HepG2 (cell line): ENCODE results near the gene GSTM4. TPM values are rescaled to one million over a fixed set of nuclear protein-coding genes. Genes with fewer than 3 reads are reported as not detected.
A peak's percentile ranks its signal among the peaks of the same experiment; 100 is the strongest.

Source experiments
- ADNP ChIP-seq: sonication (generic); formaldehyde crosslinking; IDR thresholded peaks from 2 replicates; pipeline ENCODE4 v1.4.0; 2020; ENCODE audit warnings: missing genetic modification reagents
- ESRRA ChIP-seq: sonication (generic); formaldehyde crosslinking; IDR thresholded peaks from 2 replicates; pipeline ENCODE4 v1.5.1; 2020; ENCODE audit warnings: mild to moderate bottlenecking, low read depth, missing genetic modification reagents
- ETV5 ChIP-seq: IDR thresholded peaks from 2 replicates; pipeline ENCODE4 v1.6.1; 2018; ENCODE audit warnings: missing biosample characterization, missing genetic modification reagents, inconsistent platforms, borderline replicate concordance
- FOXA3 ChIP-seq: IDR thresholded peaks from 2 replicates; pipeline ENCODE4 v1.6.1; 2016; ENCODE audit warnings: missing genetic modification reagents, missing compliant biosample characterization
- GATAD2A ChIP-seq: IDR thresholded peaks from 2 replicates; pipeline ENCODE4 v1.6.1; 2016
- HDAC2 ChIP-seq: sonication (generic); formaldehyde crosslinking; IDR thresholded peaks from 2 replicates; pipeline ENCODE4 v1.4.0; 2020; ENCODE audit warnings: missing genetic modification reagents
- HOXA5 ChIP-seq: sonication (generic); formaldehyde crosslinking; IDR thresholded peaks from 2 replicates; pipeline ENCODE4 v1.4.0; 2020; ENCODE audit warnings: missing genetic modification reagents
- KDM4B ChIP-seq: sonication (generic); formaldehyde crosslinking; IDR thresholded peaks from 2 replicates; pipeline ENCODE4 v1.4.0; 2020; ENCODE audit warnings: missing genetic modification reagents
- MLLT10 ChIP-seq: sonication (generic); formaldehyde crosslinking; IDR thresholded peaks from 2 replicates; pipeline ENCODE4 v1.4.0; 2020; ENCODE audit warnings: missing genetic modification reagents
- PAX8 ChIP-seq: sonication (generic); formaldehyde crosslinking; IDR thresholded peaks from 2 replicates; pipeline ENCODE4 v1.8.0; 2022; ENCODE audit warnings: mild to moderate bottlenecking, missing genetic modification reagents, borderline replicate concordance
- RAD21 ChIP-seq: fragments of 450-650 bp; formaldehyde crosslinking; IDR thresholded peaks from 2 replicates; pipeline ENCODE4 v1.5.0; 2020; ENCODE audit warnings: mild to moderate bottlenecking
- RARA ChIP-seq: IDR thresholded peaks from 2 replicates; pipeline ENCODE4 v1.6.1; 2016; ENCODE audit warnings: missing genetic modification reagents, missing compliant biosample characterization
- RCOR2 ChIP-seq: IDR thresholded peaks from 2 replicates; pipeline ENCODE4 v1.6.1; 2016; ENCODE audit warnings: missing biosample characterization, missing genetic modification reagents
- SMAD1 ChIP-seq: sonication (generic); formaldehyde crosslinking; IDR thresholded peaks from 2 replicates; pipeline ENCODE4 v1.4.0; 2020; ENCODE audit warnings: missing genetic modification reagents, low read depth, mild to moderate bottlenecking, borderline replicate concordance
- SMAD9 ChIP-seq: sonication (generic); formaldehyde crosslinking; IDR thresholded peaks from 2 replicates; pipeline ENCODE4 v1.5.1; 2020; ENCODE audit warnings: mild to moderate bottlenecking, missing genetic modification reagents
- SMARCE1 ChIP-seq: fragments of 450-650 bp; IDR thresholded peaks from 2 replicates; pipeline ENCODE4 v1.6.1; 2017; ENCODE audit warnings: borderline replicate concordance
- TFDP2 ChIP-seq: sonication (generic); formaldehyde crosslinking; IDR thresholded peaks from 2 replicates; pipeline ENCODE4 v1.4.0; 2020; ENCODE audit warnings: missing genetic modification reagents
- U2AF1 ChIP-seq: fragments of 200-400 bp; formaldehyde crosslinking; optimal IDR thresholded peaks from 2 replicates; pipeline ENCODE3; 2017; ENCODE audit warnings: mild to moderate bottlenecking, low read depth, low read length
- ZKSCAN5 ChIP-seq: sonication (generic); formaldehyde crosslinking; IDR thresholded peaks from 2 replicates; pipeline ENCODE4 v1.5.1; 2020; ENCODE audit warnings: mild to moderate bottlenecking, missing genetic modification reagents
- ZMYM3 ChIP-seq: sonication (generic); formaldehyde crosslinking; IDR thresholded peaks from 2 replicates; pipeline ENCODE4 v1.5.1; 2020; ENCODE audit warnings: mild to moderate bottlenecking, missing genetic modification reagents
- polyA plus RNA-seq, 8 experiments: library from polyadenylated mRNA; depleted of rRNA in 3 of 8; stranded (reverse) in 7 of 8; unstranded in 1 of 8; fragments of >200 nt; fragmentation: Illumina TruSeq in 4 of 8; extraction: Trizol in 4 of 8; gene quantifications; 2 replicates each; pipeline versions ENCODE4 v1.2.1 to v1.2.3, GENCODE V29; 2011 to 2016; ENCODE audit warnings: low read depth in 4 of 8, missing spikeins in 1 of 8, mixed read lengths in 1 of 8; ENCODE audit not compliant: insufficient read depth in 1 of 8
- total RNA-seq, 5 experiments: library from RNA; depleted of rRNA; stranded (reverse); fragments of >200 nt; fragmentation: Illumina TruSeq; extraction: Trizol; gene quantifications; 2 replicates each; pipeline ENCODE4 v1.2.3, GENCODE V29; 2016; ENCODE audit warnings: low read depth in 1 of 5
- TF ChIP-seq, protein P1 (sequence below): sonication (generic); formaldehyde crosslinking; IDR thresholded peaks from 2 replicates; pipeline ENCODE4 v1.4.0; 2020; ENCODE audit warnings: mild to moderate bottlenecking, missing genetic modification reagents
- TF ChIP-seq, protein P2 (sequence below): sonication (generic); formaldehyde crosslinking; IDR thresholded peaks from 2 replicates; pipeline ENCODE4 v1.4.0; 2020; ENCODE audit warnings: mild to moderate bottlenecking, missing genetic modification reagents
- TF ChIP-seq, protein P3 (sequence below): sonication (generic); formaldehyde crosslinking; IDR thresholded peaks from 2 replicates; pipeline ENCODE4 v1.4.0; 2020; ENCODE audit warnings: mild to moderate bottlenecking, missing genetic modification reagents, borderline replicate concordance
- TF ChIP-seq, protein P4 (sequence below): sonication (generic); formaldehyde crosslinking; IDR thresholded peaks from 2 replicates; pipeline ENCODE4 v1.5.0; 2020; ENCODE audit warnings: missing genetic modification reagents

Gene GSTM4
- total and polyA plus RNA-seq, 2 of the 13 experiments (the other 11 are each of a cell fraction or from before 2014, with no cell fraction given): 25.3 to 40.8 TPM

- peak; percentile 55; the same call in 1 of the 2 replicates for TF ChIP-seq ETV5 (CRISPR knock-in tag)
- no peak for TF ChIP-seq ADNP (CRISPR knock-in tag)
- no peak for TF ChIP-seq KDM4B (CRISPR knock-in tag)
- peak; percentile 58 for TF ChIP-seq TFDP2
- TF ChIP-seq FOXA3 (CRISPR knock-in tag): no peak
- peak; percentile 52 for TF ChIP-seq HOXA5 (CRISPR knock-in tag)
- no peak for TF ChIP-seq RCOR2 (CRISPR knock-in tag)
- TF ChIP-seq, protein P1, sequence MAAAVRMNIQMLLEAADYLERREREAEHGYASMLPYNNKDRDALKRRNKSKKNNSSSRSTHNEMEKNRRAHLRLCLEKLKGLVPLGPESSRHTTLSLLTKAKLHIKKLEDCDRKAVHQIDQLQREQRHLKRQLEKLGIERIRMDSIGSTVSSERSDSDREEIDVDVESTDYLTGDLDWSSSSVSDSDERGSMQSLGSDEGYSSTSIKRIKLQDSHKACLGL (CRISPR knock-in tag): peak; percentile 76
- TF ChIP-seq, protein P2, sequence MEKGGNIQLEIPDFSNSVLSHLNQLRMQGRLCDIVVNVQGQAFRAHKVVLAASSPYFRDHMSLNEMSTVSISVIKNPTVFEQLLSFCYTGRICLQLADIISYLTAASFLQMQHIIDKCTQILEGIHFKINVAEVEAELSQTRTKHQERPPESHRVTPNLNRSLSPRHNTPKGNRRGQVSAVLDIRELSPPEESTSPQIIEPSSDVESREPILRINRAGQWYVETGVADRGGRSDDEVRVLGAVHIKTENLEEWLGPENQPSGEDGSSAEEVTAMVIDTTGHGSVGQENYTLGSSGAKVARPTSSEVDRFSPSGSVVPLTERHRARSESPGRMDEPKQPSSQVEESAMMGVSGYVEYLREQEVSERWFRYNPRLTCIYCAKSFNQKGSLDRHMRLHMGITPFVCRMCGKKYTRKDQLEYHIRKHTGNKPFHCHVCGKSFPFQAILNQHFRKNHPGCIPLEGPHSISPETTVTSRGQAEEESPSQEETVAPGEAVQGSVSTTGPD: no peak
- no peak for TF ChIP-seq ESRRA (CRISPR knock-in tag)
- TF ChIP-seq, protein P3, sequence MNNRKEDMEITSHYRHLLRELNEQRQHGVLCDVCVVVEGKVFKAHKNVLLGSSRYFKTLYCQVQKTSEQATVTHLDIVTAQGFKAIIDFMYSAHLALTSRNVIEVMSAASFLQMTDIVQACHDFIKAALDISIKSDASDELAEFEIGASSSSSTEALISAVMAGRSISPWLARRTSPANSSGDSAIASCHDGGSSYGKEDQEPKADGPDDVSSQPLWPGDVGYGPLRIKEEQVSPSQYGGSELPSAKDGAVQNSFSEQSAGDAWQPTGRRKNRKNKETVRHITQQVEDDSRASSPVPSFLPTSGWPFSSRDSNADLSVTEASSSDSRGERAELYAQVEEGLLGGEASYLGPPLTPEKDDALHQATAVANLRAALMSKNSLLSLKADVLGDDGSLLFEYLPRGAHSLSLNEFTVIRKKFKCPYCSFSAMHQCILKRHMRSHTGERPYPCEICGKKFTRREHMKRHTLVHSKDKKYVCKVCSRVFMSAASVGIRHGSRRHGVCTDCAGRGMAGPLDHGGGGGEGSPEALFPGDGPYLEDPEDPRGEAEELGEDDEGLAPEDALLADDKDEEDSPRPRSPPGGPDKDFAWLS (CRISPR knock-in tag): no peak
- TF ChIP-seq ZKSCAN5: no peak
- no peak for TF ChIP-seq RAD21 (CRISPR knock-in tag)
- TF ChIP-seq RARA: 0 out of 2 replicates have a peak, but pooled peaks have one; percentile 13
- TF ChIP-seq PAX8: no peak
- TF ChIP-seq HDAC2: peak; percentile 54; the same call in 1 of the 2 replicates
- 0 out of 2 replicates have a peak, but pooled peaks have one; percentile 20 for TF ChIP-seq SMAD1 (CRISPR knock-in tag)
- TF ChIP-seq, protein P4, sequence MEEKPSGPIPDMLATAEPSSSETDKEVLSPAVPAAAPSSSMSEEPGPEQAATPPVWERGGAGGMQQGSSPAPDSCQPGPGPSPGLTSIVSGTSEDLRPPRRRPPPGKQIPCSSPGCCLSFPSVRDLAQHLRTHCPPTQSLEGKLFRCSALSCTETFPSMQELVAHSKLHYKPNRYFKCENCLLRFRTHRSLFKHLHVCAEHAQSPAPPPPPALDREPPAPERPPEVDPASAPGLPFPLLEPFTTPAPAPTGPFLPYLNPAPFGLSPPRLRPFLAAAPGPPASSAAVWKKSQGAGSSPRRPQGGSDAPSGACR (CRISPR knock-in tag): 0 out of 2 replicates have a peak, but pooled peaks have one; percentile 19
- TF ChIP-seq GATAD2A (CRISPR knock-in tag): no peak
- TF ChIP-seq SMARCE1: no peak
- TF ChIP-seq MLLT10 (CRISPR knock-in tag): no peak
- TF ChIP-seq ZMYM3 (CRISPR knock-in tag): 0 out of 2 replicates have a peak, but pooled peaks have one; percentile 17
- TF ChIP-seq SMAD9 (CRISPR knock-in tag): peak; percentile 60; the same call in 1 of the 2 replicates
- peak; percentile 49 for TF ChIP-seq U2AF1
These were observed 36.1 kb upstream of the GSTM4 start, which contains the start of the genes AMPD2 and GNAT2 (continued) for GRCh38 chr1:109619576-109620400.
